ENCODE results near the gene CASP3. TPM values are rescaled to one million over a fixed set of nuclear protein-coding genes. Genes with fewer than 3 reads are reported as not detected.

The CASP3 gene
- total and polyA plus RNA-seq, 11 donors, result 7.3 to 32.0 (median 15.8) TPM

DNA sequence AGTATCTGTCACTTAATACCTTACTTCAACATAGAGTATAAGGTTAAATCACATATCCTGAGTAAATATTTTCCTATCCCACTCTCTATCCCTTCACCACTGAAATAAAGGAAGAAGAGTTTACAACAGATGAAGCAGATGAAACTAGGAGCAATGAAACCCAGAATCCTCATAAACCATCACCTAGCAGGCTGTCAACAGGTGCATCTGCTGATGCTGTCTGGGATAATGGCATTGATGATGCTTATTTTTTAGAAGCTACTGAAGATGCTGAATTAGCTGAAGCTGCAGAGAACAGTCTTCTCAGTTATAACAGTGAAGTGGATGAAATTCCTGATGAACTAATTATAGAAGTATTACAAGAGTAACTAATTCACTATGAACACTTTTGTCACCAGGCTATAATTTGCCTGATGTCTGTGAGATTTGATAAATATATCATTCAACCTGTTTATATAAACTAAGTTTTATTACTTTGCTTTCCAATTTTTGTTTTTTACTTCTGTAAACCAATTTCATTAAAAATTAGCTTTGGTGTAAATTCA is 45.2 kb upstream of the CASP3 start:
- H3K27me3 ChIP-seq, result no peaks in the 10 kb centered on the region
- peaks cover 0 to 18% (median 4%) of the 10 kb centered on the region in 12 donors for H3K4me1 ChIP-seq
- intact Hi-C loops (cut with DNase I), result no loop called here
- peak overlapping the region in 7 of 12 donors; percentile 22 to 66 (median 49) for H3K27ac ChIP-seq
- DNase-seq (no peak), ATAC-seq (no peak)
- no peaks in the 10 kb centered on the region for H3K9me3 ChIP-seq
- peaks cover 0 to 46% (median 28%) of the 10 kb centered on the region in 9 donors for H3K36me3 ChIP-seq
- no peak overlapping the region for H3K4me3 ChIP-seq
- TF ChIP-seq, protein P1, sequence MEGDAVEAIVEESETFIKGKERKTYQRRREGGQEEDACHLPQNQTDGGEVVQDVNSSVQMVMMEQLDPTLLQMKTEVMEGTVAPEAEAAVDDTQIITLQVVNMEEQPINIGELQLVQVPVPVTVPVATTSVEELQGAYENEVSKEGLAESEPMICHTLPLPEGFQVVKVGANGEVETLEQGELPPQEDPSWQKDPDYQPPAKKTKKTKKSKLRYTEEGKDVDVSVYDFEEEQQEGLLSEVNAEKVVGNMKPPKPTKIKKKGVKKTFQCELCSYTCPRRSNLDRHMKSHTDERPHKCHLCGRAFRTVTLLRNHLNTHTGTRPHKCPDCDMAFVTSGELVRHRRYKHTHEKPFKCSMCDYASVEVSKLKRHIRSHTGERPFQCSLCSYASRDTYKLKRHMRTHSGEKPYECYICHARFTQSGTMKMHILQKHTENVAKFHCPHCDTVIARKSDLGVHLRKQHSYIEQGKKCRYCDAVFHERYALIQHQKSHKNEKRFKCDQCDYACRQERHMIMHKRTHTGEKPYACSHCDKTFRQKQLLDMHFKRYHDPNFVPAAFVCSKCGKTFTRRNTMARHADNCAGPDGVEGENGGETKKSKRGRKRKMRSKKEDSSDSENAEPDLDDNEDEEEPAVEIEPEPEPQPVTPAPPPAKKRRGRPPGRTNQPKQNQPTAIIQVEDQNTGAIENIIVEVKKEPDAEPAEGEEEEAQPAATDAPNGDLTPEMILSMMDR (IDR thresholded peaks at IDR 0.05), result no peak
- no peak for TF ChIP-seq POLR2A (IDR thresholded peaks at IDR 0.05)

DNA sequence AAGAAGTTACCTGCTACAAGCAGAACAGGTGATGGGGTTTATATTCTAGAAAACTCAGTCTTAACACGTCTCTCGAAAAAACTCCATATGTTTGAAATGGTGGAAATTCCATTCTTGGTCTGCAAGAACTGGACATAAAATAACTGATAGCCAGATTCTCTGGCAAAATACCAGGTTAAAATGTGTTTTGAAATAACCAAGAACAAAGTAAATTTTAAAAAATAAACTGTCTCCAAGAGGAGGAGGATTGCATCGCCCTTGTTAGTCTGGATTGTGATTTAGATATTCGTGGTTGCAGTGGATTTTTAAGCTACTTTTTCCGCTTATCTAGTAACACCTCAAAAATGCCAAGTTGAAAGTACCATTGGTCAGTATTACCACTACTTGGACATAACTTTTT is 43.8 kb upstream of the CASP3 start:
- no peak for ATAC-seq
- 92 to 94% (median 94%) methylated on average over 5 of the region's 5 CpGs for WGBS, 4 donors
- Histone ChIP-seq H3K9me3 (no peaks in the 10 kb centered on the region), H3K4me3 (no peak overlapping the region), H3K36me3 (peaks cover 0 to 54% (median 28%) of the 10 kb centered on the region in 9 donors), H3K27ac (no peak overlapping the region), H3K4me1 (peaks cover 0 to 18% (median 5%) of the 10 kb centered on the region in 12 donors), H3K27me3 (no peaks in the 10 kb centered on the region)
- intact Hi-C loops (cut with DNase I), result no loop called here
- no peak for TF ChIP-seq POLR2A (IDR thresholded peaks at IDR 0.05)
- TF ChIP-seq, protein P1 (IDR thresholded peaks at IDR 0.05), result no peak
- no peak for DNase-seq

DNA sequence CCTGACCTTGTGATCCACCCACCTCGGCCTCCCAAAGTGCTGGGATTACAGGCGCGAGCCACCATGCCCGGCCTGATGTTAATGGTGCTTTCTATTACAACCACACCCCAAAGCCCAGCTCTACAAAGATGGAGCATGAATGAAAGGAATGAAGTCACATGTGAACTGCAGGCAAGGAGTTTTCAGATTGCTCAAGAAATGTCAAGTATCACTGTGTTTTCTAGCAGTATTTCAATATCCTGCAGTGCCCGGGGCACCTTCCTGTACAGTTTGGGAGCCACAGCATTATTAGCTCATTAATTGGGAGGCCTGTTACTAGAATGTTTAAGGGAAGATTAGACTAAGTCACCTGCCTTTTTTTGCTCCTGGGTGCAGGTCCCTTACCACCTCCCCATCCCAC is 40.4 kb upstream of the CASP3 start:
- no peak for ATAC-seq
- Histone ChIP-seq H3K4me1 (peaks cover 0 to 16% (median under 1%) of the 10 kb centered on the region in 12 donors), H3K27me3 (no peaks in the 10 kb centered on the region), H3K4me3 (no peak overlapping the region), H3K36me3 (peaks cover 0 to 66% (median 30%) of the 10 kb centered on the region in 9 donors), H3K9me3 (no peaks in the 10 kb centered on the region), H3K27ac (no peak overlapping the region)
- no peak for DNase-seq
- intact Hi-C loops (cut with DNase I), result no loop called here
- no peak for TF ChIP-seq POLR2A (IDR thresholded peaks at IDR 0.05)
- TF ChIP-seq, protein P1 (IDR thresholded peaks at IDR 0.05), result no peak
- 55 to 74% (median 58%) methylated on average over 5 of the region's 5 CpGs for WGBS, 4 donors

DNA sequence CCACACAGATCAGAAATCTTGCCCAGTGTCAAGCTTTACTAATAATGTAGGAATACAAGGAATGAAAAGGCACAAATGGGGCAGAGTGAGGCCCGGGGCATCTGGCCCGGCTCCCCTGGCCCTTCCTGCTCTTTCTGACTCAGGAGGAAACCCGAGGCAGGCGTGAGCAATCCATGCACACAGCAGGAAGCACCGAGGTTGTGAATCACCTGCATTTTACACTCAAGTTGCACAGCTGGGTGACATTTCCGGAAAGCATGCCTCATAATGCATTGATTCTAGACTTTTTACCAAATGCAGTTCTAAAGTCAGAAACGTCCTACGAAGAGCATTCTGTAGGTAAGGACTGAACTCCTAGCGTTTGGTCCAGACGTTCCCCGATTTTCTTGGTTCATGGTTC is 39.2 kb upstream of the CASP3 start:
- H3K4me3 ChIP-seq, result no peak overlapping the region
- intact Hi-C loops (cut with DNase I), result no loop called here
- TF ChIP-seq, protein P1 (IDR thresholded peaks at IDR 0.05), result no peak
- TF ChIP-seq POLR2A (IDR thresholded peaks at IDR 0.05), result no peak
- WGBS, 4 donors, result 65 to 75% (median 69%) methylated on average over 11 of the region's 11 CpGs
- ATAC-seq (no peak), DNase-seq (no peak)
- peaks cover 0 to 54% (median 17%) of the 10 kb centered on the region in 9 donors for H3K36me3 ChIP-seq
- H3K4me1 ChIP-seq, result peaks cover 0 to 20% (median 0%) of the 10 kb centered on the region in 12 donors
- no peaks in the 10 kb centered on the region for H3K27me3 ChIP-seq
- H3K27ac ChIP-seq, result no peak overlapping the region
- H3K9me3 ChIP-seq, result no peaks in the 10 kb centered on the region
